Upper lobe of left lung (tissue), 4 donors: Measurements from ENCODE around the gene FCHO1.
"Not testable (repeated sequence)": the region's sequence is repeated elsewhere in the genome, so short reads cannot be mapped to it uniquely, and the experiment has no call there.

ENCODE experiments used
- CTCF ChIP-seq, 6 experiments: fragments of 450-650 bp in 4 of 6; fragments of 200-600 bp in 2 of 6; sonication (generic) in 2 of 6; IDR thresholded peaks; one replicate each; pipeline ENCODE4 v1.5.1; 2016 to 2019; ENCODE audit warnings: antibody characterized with exemption in 6 of 6
- POLR2A ChIP-seq, 4 donors: fragments of 450-650 bp; IDR thresholded peaks; one replicate each; pipeline ENCODE4 v1.5.1; 2016 to 2017; ENCODE audit warnings: antibody characterized with exemption in 4 of 4, mild to moderate bottlenecking in 2 of 4
- POLR2AphosphoS5 ChIP-seq, 2 donors: sonication (generic); formaldehyde crosslinking; IDR thresholded peaks; one replicate each; pipeline ENCODE4 v1.5.1; 2017; ENCODE audit warnings: antibody characterized with exemption in 2 of 2

GRCh38 chr19:17783721-17784120, 32.4 kb downstream of the FCHO1 start:
- not testable (repeated sequence) for TF ChIP-seq CTCF, POLR2A, POLR2AphosphoS5 (IDR thresholded peaks at IDR 0.05)
